ENCODE measurements around the gene FARS2. TPM values are rescaled to one million over a fixed set of nuclear protein-coding genes. Genes with fewer than 3 reads are reported as not detected.

The FARS2 gene
- total and polyA plus RNA-seq, 8 donors, result 15.1 to 20.3 (median 17.9) TPM

- DNase-seq, result no peak
Observed at GRCh38 chr6:5305968-5306626, 44.8 kb downstream of the FARS2 start.

GRCh38 chr6:5307058-5307457, 45.7 kb downstream of the FARS2 start:
- no peaks in the 10 kb centered on the region for H3K9me3 ChIP-seq
- no peak for DNase-seq
- H3K36me3 ChIP-seq, result no peaks in the 10 kb centered on the region
- H3K4me3 ChIP-seq, result no peak overlapping the region
- H3K4me1 ChIP-seq, result no peaks in the 10 kb centered on the region
- no peaks in the 10 kb centered on the region for H3K27me3 ChIP-seq
- TF ChIP-seq CTCF (IDR thresholded peaks at IDR 0.05), result no peak
- no peak for ATAC-seq
- intact Hi-C loops (cut with DNase I), result no loop called here
- H3K27ac ChIP-seq, result no peak overlapping the region

More at GRCh38 chr6:5305968-5306626, 44.8 kb downstream of the FARS2 start:
- TF ChIP-seq CTCF (IDR thresholded peaks at IDR 0.05), result no peak
- H3K9me3 ChIP-seq, result no peaks in the 10 kb centered on the region
- no peak for ATAC-seq
- no peaks in the 10 kb centered on the region for H3K4me1 ChIP-seq
- H3K27ac ChIP-seq, result no peak overlapping the region
- H3K4me3 ChIP-seq, result no peak overlapping the region
- intact Hi-C loops (cut with DNase I), result no loop called here
- H3K27me3 ChIP-seq, result no peaks in the 10 kb centered on the region
- no peaks in the 10 kb centered on the region for H3K36me3 ChIP-seq

- Histone ChIP-seq H3K27me3 (no peaks in the 10 kb centered on the region), H3K9me3 (no peaks in the 10 kb centered on the region), H3K4me3 (no peak overlapping the region), H3K36me3 (no peaks in the 10 kb centered on the region), H3K4me1 (no peaks in the 10 kb centered on the region), H3K27ac (no peak overlapping the region)
- ATAC-seq (no peak), DNase-seq (no peak)
- TF ChIP-seq CTCF (IDR thresholded peaks at IDR 0.05), result no peak
- intact Hi-C loops (cut with DNase I), result no loop called here
Observed at GRCh38 chr6:5308066-5308465, 46.8 kb downstream of the FARS2 start.

- Histone ChIP-seq H3K36me3 (no peaks in the 10 kb centered on the region), H3K9me3 (no peaks in the 10 kb centered on the region), H3K27me3 (no peaks in the 10 kb centered on the region), H3K27ac (no peak overlapping the region), H3K4me3 (no peak overlapping the region), H3K4me1 (peaks cover 0 to under 1% of the 10 kb centered on the region in 2 donors)
- no peak for TF ChIP-seq CTCF (IDR thresholded peaks at IDR 0.05)
- intact Hi-C loops (cut with DNase I), result no loop called here
- ATAC-seq (no peak), DNase-seq (no peak)
Observed at GRCh38 chr6:5314191-5314865, 53.0 kb downstream of the FARS2 start.

- intact Hi-C loops (cut with DNase I), result no loop called here
- DNase-seq (peak in 1 of 4 donors; percentile 3), ATAC-seq (no peak)
- Histone ChIP-seq H3K27me3 (no peaks in the 10 kb centered on the region), H3K36me3 (no peaks in the 10 kb centered on the region), H3K9me3 (no peaks in the 10 kb centered on the region), H3K4me3 (no peak overlapping the region), H3K4me1 (peaks cover 0 to 3% of the 10 kb centered on the region in 2 donors), H3K27ac (no peak overlapping the region)
- TF ChIP-seq CTCF (IDR thresholded peaks at IDR 0.05), result no peak
Observed at GRCh38 chr6:5315881-5316280, 54.6 kb downstream of the FARS2 start.
